Measurements from ENCODE around the gene RGS9BP.
"Not testable (repeated sequence)": the region's sequence is repeated elsewhere in the genome, so short reads cannot be mapped to it uniquely, and the experiment has no call there.

The RGS9BP gene

DNA sequence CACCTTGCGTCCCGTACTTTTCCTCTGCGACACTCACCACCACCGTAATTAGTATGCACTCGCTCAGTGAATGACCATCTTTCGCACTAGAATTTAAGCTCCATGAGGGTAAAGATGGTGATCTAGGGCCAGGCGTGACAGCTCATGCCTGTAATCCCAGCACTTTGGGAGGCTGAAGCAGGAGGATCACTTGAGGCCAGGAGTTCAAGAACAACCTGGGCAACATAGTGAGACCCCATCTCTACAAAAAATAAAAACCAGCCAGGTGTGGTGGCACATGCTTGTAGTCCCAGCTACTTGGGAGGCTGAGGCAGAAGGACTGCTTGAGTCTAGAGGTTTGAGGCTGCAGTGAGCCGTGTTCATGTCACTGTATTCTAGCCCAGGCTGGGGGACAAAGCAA lies 19.3 kb upstream of the RGS9BP start:
- H3K18ac ChIP-seq (ENCODE audit: low read length); H2BK5ac ChIP-seq (ENCODE audit: low read depth, low read length, poor library complexity); H2BK12ac ChIP-seq (ENCODE audit: low read length); DNase-seq; H3K4me1 ChIP-seq (ENCODE audit: control insufficient read depth in 1 of 2, insufficient read depth in 2 of 2, low read length in 2 of 2); H4K12ac ChIP-seq (ENCODE audit: low read depth, low read length); H3K9ac ChIP-seq (ENCODE audit: low read length); H3K79me1 ChIP-seq (ENCODE audit: low read length); H3K27me3 ChIP-seq (ENCODE audit: insufficient read depth, low read length); H3K27ac ChIP-seq (ENCODE audit: low read depth, low read length); H3K14ac ChIP-seq (ENCODE audit: low read length); H3K4ac ChIP-seq (ENCODE audit: low read depth, low read length); H3K23ac ChIP-seq (ENCODE audit: low read length); H2AK5ac ChIP-seq (ENCODE audit: low read length); H3K79me2 ChIP-seq (ENCODE audit: control insufficient read depth, insufficient read depth, low read length, poor library complexity); H4K8ac ChIP-seq (ENCODE audit: low read depth, low read length); H4K91ac ChIP-seq (ENCODE audit: low read depth, low read length); H2BK120ac ChIP-seq (ENCODE audit: insufficient read depth, low read length, poor library complexity); H2AFZ ChIP-seq (ENCODE audit: insufficient read depth, low read length, poor library complexity); H3K9me3 ChIP-seq (ENCODE audit: insufficient read depth, low read depth, low read length); H3K4me3 ChIP-seq (ENCODE audit: low read depth, low read length); H3K4me2 ChIP-seq (ENCODE audit: low read length): not testable (repeated sequence)
- no CpG with 5 or more reads among the region's 8 CpGs for WGBS (ENCODE audit: extremely low coverage, insufficient coverage, insufficient read length)
- peaks cover 11 to 18% of the 10 kb centered on the region in 2 experiments for H3K36me3 ChIP-seq (ENCODE audit: control insufficient read depth in 1 of 2, insufficient read depth in 2 of 2, low read length in 2 of 2)

DNA sequence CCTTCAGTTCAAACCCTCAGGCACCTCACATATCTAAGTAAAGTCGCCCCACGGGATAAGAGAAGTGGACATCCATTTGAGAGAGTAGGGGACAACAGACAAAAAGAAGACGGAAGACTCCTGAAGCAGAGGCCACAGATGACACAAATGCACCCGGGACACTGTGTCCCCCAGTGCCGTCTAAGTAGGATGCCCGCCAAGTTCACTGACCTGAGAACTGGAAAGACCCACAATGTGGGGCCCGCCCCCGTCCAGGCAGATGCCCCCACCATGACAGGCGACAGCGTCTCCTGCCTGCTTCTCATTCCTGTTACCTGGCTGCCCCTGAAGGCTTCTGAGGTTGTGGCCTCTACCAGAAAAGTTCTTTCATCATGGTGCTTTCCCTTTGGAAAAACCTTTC lies 17.6 kb upstream of the RGS9BP start:
- H3K27ac ChIP-seq (ENCODE audit: low read depth, low read length) = no peak overlapping the region
- no peak overlapping the region for H3K4ac ChIP-seq (ENCODE audit: low read depth, low read length)
- no peaks in the 10 kb centered on the region for H3K79me1 ChIP-seq (ENCODE audit: low read length)
- no peak overlapping the region for H3K9ac ChIP-seq (ENCODE audit: low read length)
- no peak overlapping the region for H4K12ac ChIP-seq (ENCODE audit: low read depth, low read length)
- H4K91ac ChIP-seq (ENCODE audit: low read depth, low read length) = no peak overlapping the region
- no CpG with 5 or more reads among the region's 10 CpGs for WGBS (ENCODE audit: extremely low coverage, insufficient coverage, insufficient read length)
- H2BK120ac ChIP-seq (ENCODE audit: insufficient read depth, low read length, poor library complexity) = no peak overlapping the region
- no peak overlapping the region for H3K23ac ChIP-seq (ENCODE audit: low read length)
- H3K4me3 ChIP-seq (ENCODE audit: low read depth, low read length) = no peak overlapping the region
- peaks cover 9 to 18% of the 10 kb centered on the region in 2 experiments for H3K36me3 ChIP-seq (ENCODE audit: control insufficient read depth in 1 of 2, insufficient read depth in 2 of 2, low read length in 2 of 2)
- no peaks in the 10 kb centered on the region for H3K27me3 ChIP-seq (ENCODE audit: insufficient read depth, low read length)
- H4K8ac ChIP-seq (ENCODE audit: low read depth, low read length) = no peak overlapping the region
- H3K4me1 ChIP-seq (ENCODE audit: control insufficient read depth in 1 of 2, insufficient read depth in 2 of 2, low read length in 2 of 2) = peaks cover 0 to under 1% of the 10 kb centered on the region in 2 experiments
- H3K4me2 ChIP-seq (ENCODE audit: low read length) = no peak overlapping the region
- no peak for DNase-seq
- no peaks in the 10 kb centered on the region for H3K79me2 ChIP-seq (ENCODE audit: control insufficient read depth, insufficient read depth, low read length, poor library complexity)
- no peak overlapping the region for H3K18ac ChIP-seq (ENCODE audit: low read length)
- no peak overlapping the region for H2AFZ ChIP-seq (ENCODE audit: insufficient read depth, low read length, poor library complexity)
- H3K9me3 ChIP-seq (ENCODE audit: insufficient read depth, low read depth, low read length) = no peaks in the 10 kb centered on the region
- no peak overlapping the region for H2AK5ac ChIP-seq (ENCODE audit: low read length)
- no peak overlapping the region for H2BK5ac ChIP-seq (ENCODE audit: low read depth, low read length, poor library complexity)
- no peak overlapping the region for H2BK12ac ChIP-seq (ENCODE audit: low read length)
- H3K14ac ChIP-seq (ENCODE audit: low read length) = no peak overlapping the region

DNA sequence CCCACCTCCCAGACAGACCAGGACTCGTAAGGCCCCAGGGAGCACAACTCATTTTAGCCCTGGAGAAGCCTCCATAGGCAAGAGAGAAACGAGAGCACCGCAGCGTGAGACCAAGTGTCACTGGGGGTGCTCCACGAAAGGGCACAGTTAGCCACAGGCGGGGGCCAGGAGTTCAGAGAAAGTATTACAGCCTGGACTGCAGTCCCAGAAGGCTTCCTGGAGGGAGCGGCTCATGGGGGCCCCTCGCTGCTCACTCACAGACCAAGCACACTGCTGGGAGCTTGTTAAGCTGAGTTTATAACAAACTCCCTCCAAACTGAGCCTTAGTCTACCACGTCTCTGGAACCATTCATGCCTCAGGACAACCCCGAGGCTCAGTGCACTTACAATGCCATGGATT lies 17.1 kb upstream of the RGS9BP start:
- H2BK5ac ChIP-seq (ENCODE audit: low read depth, low read length, poor library complexity) = no peak overlapping the region

DNA sequence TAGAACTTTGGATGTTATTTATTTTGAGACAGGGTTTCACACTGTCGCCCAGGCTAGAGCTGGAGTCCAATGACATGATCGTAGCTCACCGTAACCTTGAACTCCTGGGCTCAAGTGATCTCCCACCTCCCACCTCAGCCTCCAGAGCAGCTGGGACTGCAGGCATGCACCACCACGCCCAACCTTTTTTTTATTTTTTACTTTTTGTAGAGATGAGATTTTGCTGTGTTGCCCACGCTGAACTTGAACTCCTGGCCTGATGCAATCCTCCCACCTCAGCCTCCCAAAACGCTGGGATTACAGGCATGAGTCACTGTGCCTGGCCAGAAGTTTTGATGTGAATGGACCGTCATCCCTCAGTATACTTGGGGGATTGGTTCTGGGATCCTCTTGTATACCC lies 14.3 kb upstream of the RGS9BP start:
- WGBS (ENCODE audit: extremely low coverage, insufficient coverage, insufficient read length) = no CpG with 5 or more reads among the region's 7 CpGs
- Histone ChIP-seq H3K4me2 (ENCODE audit: low read length) (no peak overlapping the region), H3K27ac (ENCODE audit: low read depth, low read length) (no peak overlapping the region), H3K9ac (ENCODE audit: low read length) (no peak overlapping the region), H4K8ac (ENCODE audit: low read depth, low read length) (no peak overlapping the region), H3K23ac (ENCODE audit: low read length) (no peak overlapping the region), H3K36me3 (ENCODE audit: control insufficient read depth in 1 of 2, insufficient read depth in 2 of 2, low read length in 2 of 2) (peaks cover 7 to 9% of the 10 kb centered on the region in 2 experiments), H3K18ac (ENCODE audit: low read length) (no peak overlapping the region), H3K27me3 (ENCODE audit: insufficient read depth, low read length) (no peaks in the 10 kb centered on the region), H3K79me1 (ENCODE audit: low read length) (no peaks in the 10 kb centered on the region), H2BK12ac (ENCODE audit: low read length) (no peak overlapping the region), H3K79me2 (ENCODE audit: control insufficient read depth, insufficient read depth, low read length, poor library complexity) (no peaks in the 10 kb centered on the region), H3K4me1 (ENCODE audit: control insufficient read depth in 1 of 2, insufficient read depth in 2 of 2, low read length in 2 of 2) (no peaks in the 10 kb centered on the region), H2AFZ (ENCODE audit: insufficient read depth, low read length, poor library complexity) (no peak overlapping the region), H2BK120ac (ENCODE audit: insufficient read depth, low read length, poor library complexity) (no peak overlapping the region), H3K4ac (ENCODE audit: low read depth, low read length) (no peak overlapping the region), H3K9me3 (ENCODE audit: insufficient read depth, low read depth, low read length) (no peaks in the 10 kb centered on the region), H4K91ac (ENCODE audit: low read depth, low read length) (no peak overlapping the region), H3K4me3 (ENCODE audit: low read depth, low read length) (no peak overlapping the region), H2AK5ac (ENCODE audit: low read length) (no peak overlapping the region), H2BK5ac (ENCODE audit: low read depth, low read length, poor library complexity) (no peak overlapping the region), H4K12ac (ENCODE audit: low read depth, low read length) (no peak overlapping the region), H3K14ac (ENCODE audit: low read length) (no peak overlapping the region)
- no peak for DNase-seq

More for the DNA sequence above, 17.1 kb upstream of the RGS9BP start:
- no peak overlapping the region for H3K23ac ChIP-seq (ENCODE audit: low read length)
- no peaks in the 10 kb centered on the region for H3K79me2 ChIP-seq (ENCODE audit: control insufficient read depth, insufficient read depth, low read length, poor library complexity)
- no peak overlapping the region for H4K91ac ChIP-seq (ENCODE audit: low read depth, low read length)
- peaks cover 9 to 18% of the 10 kb centered on the region in 2 experiments for H3K36me3 ChIP-seq (ENCODE audit: control insufficient read depth in 1 of 2, insufficient read depth in 2 of 2, low read length in 2 of 2)
- H2AFZ ChIP-seq (ENCODE audit: insufficient read depth, low read length, poor library complexity) = no peak overlapping the region
- no peak overlapping the region for H2BK12ac ChIP-seq (ENCODE audit: low read length)
- H3K14ac ChIP-seq (ENCODE audit: low read length) = no peak overlapping the region
- no peak overlapping the region for H3K4me2 ChIP-seq (ENCODE audit: low read length)
- H3K4ac ChIP-seq (ENCODE audit: low read depth, low read length) = no peak overlapping the region
- H2AK5ac ChIP-seq (ENCODE audit: low read length) = no peak overlapping the region
- no CpG with 5 or more reads among the region's 10 CpGs for WGBS (ENCODE audit: extremely low coverage, insufficient coverage, insufficient read length)
- H3K79me1 ChIP-seq (ENCODE audit: low read length) = no peaks in the 10 kb centered on the region
- H3K4me1 ChIP-seq (ENCODE audit: control insufficient read depth in 1 of 2, insufficient read depth in 2 of 2, low read length in 2 of 2) = no peaks in the 10 kb centered on the region
- no peak overlapping the region for H3K18ac ChIP-seq (ENCODE audit: low read length)
- no peak overlapping the region for H3K27ac ChIP-seq (ENCODE audit: low read depth, low read length)
- no peak overlapping the region for H4K12ac ChIP-seq (ENCODE audit: low read depth, low read length)
- no peak for DNase-seq
- no peak overlapping the region for H3K9ac ChIP-seq (ENCODE audit: low read length)
- no peak overlapping the region for H3K4me3 ChIP-seq (ENCODE audit: low read depth, low read length)
- H4K8ac ChIP-seq (ENCODE audit: low read depth, low read length) = no peak overlapping the region
- H3K27me3 ChIP-seq (ENCODE audit: insufficient read depth, low read length) = no peaks in the 10 kb centered on the region
- H2BK120ac ChIP-seq (ENCODE audit: insufficient read depth, low read length, poor library complexity) = no peak overlapping the region
- H3K9me3 ChIP-seq (ENCODE audit: insufficient read depth, low read depth, low read length) = no peaks in the 10 kb centered on the region

All from trophoblast cell (in vitro differentiated cells and primary cell).